ENCODE measurements around the gene TMEM167B.
"Not testable (repeated sequence)": the region's sequence is repeated elsewhere in the genome, so short reads cannot be mapped to it uniquely, and the experiment has no call there.

The TMEM167B gene

GRCh38 chr1:109090196-109091077 lies at the start of gene TMEM167B:
Gene TMEM167B, plus strand, starts transcription at chr1:109090764. Its CDS starts 109 bp downstream, at chr1:109090873.
- in situ Hi-C loops (cut with MboI; ENCODE audit: low sequenced_read_pairs): no loop called here

- in situ Hi-C loops (cut with MboI; ENCODE audit: low sequenced_read_pairs): no loop called here
Measured at GRCh38 chr1:109040989-109041620, 49.5 kb upstream of the TMEM167B start.

GRCh38 chr1:109041621-109042468 lies 48.7 kb upstream of the TMEM167B start, which contains the start of gene WDR47:
Gene WDR47, minus strand, starts transcription at chr1:109042102. Its CDS starts 18,590 bp downstream, at chr1:109023512.
- in situ Hi-C loops (cut with MboI; ENCODE audit: low sequenced_read_pairs): no loop called here

GRCh38 chr1:109045595-109045994 lies 45.0 kb upstream of the TMEM167B start:
- in situ Hi-C loops (cut with MboI; ENCODE audit: low sequenced_read_pairs): no loop called here

GRCh38 chr1:109046671-109047070 lies 43.9 kb upstream of the TMEM167B start:
- in situ Hi-C loops (cut with MboI; ENCODE audit: low sequenced_read_pairs): no loop called here

- in situ Hi-C loops (cut with MboI; ENCODE audit: low sequenced_read_pairs): no loop called here
Measured at GRCh38 chr1:109047339-109047738, 43.2 kb upstream of the TMEM167B start.

- in situ Hi-C loops (cut with MboI; ENCODE audit: low sequenced_read_pairs): no loop called here
Measured at GRCh38 chr1:109048335-109048734, 42.2 kb upstream of the TMEM167B start.

- in situ Hi-C loops (cut with MboI; ENCODE audit: low sequenced_read_pairs): no loop called here
Measured at GRCh38 chr1:109050228-109050995, 40.2 kb upstream of the TMEM167B start.

- in situ Hi-C loops (cut with MboI; ENCODE audit: low sequenced_read_pairs): not testable (repeated sequence)
Measured at GRCh38 chr1:109052145-109052544, 38.4 kb upstream of the TMEM167B start.

GRCh38 chr1:109056064-109056463 lies 34.5 kb upstream of the TMEM167B start:
- in situ Hi-C loops (cut with MboI; ENCODE audit: low sequenced_read_pairs): no loop called here

GRCh38 chr1:109059026-109059425 lies 31.5 kb upstream of the TMEM167B start:
- in situ Hi-C loops (cut with MboI; ENCODE audit: low sequenced_read_pairs): no loop called here

- in situ Hi-C loops (cut with MboI; ENCODE audit: low sequenced_read_pairs): no loop called here
Measured at GRCh38 chr1:109060707-109061106, 29.9 kb upstream of the TMEM167B start.

- in situ Hi-C loops (cut with MboI; ENCODE audit: low sequenced_read_pairs): no loop called here
Measured at GRCh38 chr1:109061183-109061582, 29.4 kb upstream of the TMEM167B start.

GRCh38 chr1:109065137-109065536 lies 25.4 kb upstream of the TMEM167B start:
- in situ Hi-C loops (cut with MboI; ENCODE audit: low sequenced_read_pairs): no loop called here

- in situ Hi-C loops (cut with MboI; ENCODE audit: low sequenced_read_pairs): no loop called here
Measured at GRCh38 chr1:109067883-109068282, 22.7 kb upstream of the TMEM167B start.

GRCh38 chr1:109069294-109069693 lies 21.3 kb upstream of the TMEM167B start:
- in situ Hi-C loops (cut with MboI; ENCODE audit: low sequenced_read_pairs): no loop called here

- in situ Hi-C loops (cut with MboI; ENCODE audit: low sequenced_read_pairs): no loop called here
Measured at GRCh38 chr1:109075531-109076490, 14.8 kb upstream of the TMEM167B start, which contains the start of gene TAF13. Gene TAF13, minus strand, starts transcription at chr1:109076003. Its CDS starts 56 bp downstream, at chr1:109075947.

- in situ Hi-C loops (cut with MboI; ENCODE audit: low sequenced_read_pairs): no loop called here
Measured at GRCh38 chr1:109078317-109078716, 12.2 kb upstream of the TMEM167B start.

GRCh38 chr1:109079240-109079622 lies 11.3 kb upstream of the TMEM167B start:
- in situ Hi-C loops (cut with MboI; ENCODE audit: low sequenced_read_pairs): no loop called here

All from hTERT RPE-1 (cell line).